Endodermal cell (in vitro differentiated cells): Measurements from ENCODE around the gene ZNF622. TPM values are rescaled to one million over a fixed set of nuclear protein-coding genes. Genes with fewer than 3 reads are reported as not detected.

Experiments
- DNase-seq: peaks from one replicate; pipeline ENCODE4 v3.0.0-alpha.2; 2017
- H3K27ac ChIP-seq: 2 replicates; pipeline ENCODE4 v1.5.1; 2013; ENCODE audit warnings: mild to moderate bottlenecking, low read depth, low read length, moderate library complexity
- H3K27me3 ChIP-seq: 2 replicates; pipeline ENCODE4 v1.6.1; 2013; ENCODE audit warnings: mild to moderate bottlenecking, low read length, moderate library complexity; ENCODE audit not compliant: insufficient read depth, control insufficient read depth, poor library complexity, severe bottlenecking
- H3K36me3 ChIP-seq: 2 replicates; pipeline ENCODE4 v1.7.0; 2013; ENCODE audit warnings: mild to moderate bottlenecking, low read length, moderate library complexity; ENCODE audit not compliant: control insufficient read depth, insufficient read depth
- H3K4me1 ChIP-seq: one replicate; pipeline ENCODE4 v1.7.0; 2013; ENCODE audit warnings: low read length; ENCODE audit not compliant: control insufficient read depth, insufficient read depth
- H3K4me3 ChIP-seq: 2 replicates; pipeline ENCODE4 v1.5.1; 2013; ENCODE audit warnings: mild to moderate bottlenecking, low read length, moderate library complexity
- H3K9ac ChIP-seq: 2 replicates; pipeline ENCODE4 v1.6.1; 2013; ENCODE audit warnings: mild to moderate bottlenecking, low read length, moderate library complexity; ENCODE audit not compliant: poor library complexity, severe bottlenecking; ENCODE audit errors: extremely low read depth
- H3K9me3 ChIP-seq: 2 replicates; pipeline ENCODE4 v1.6.1; 2013; ENCODE audit warnings: mild to moderate bottlenecking, low read length, moderate library complexity; ENCODE audit not compliant: control insufficient read depth
- H3K27ac Mint-ChIP-seq: 2 replicates; pipeline ENCODE4 v1.8.0; 2020; ENCODE audit warnings: mixed read lengths
- H3K27me3 Mint-ChIP-seq: 2 replicates; pipeline ENCODE4 v1.8.0; 2021; ENCODE audit warnings: mild to moderate bottlenecking, mixed read lengths; ENCODE audit not compliant: insufficient read depth
- H3K36me3 Mint-ChIP-seq: 2 replicates; pipeline ENCODE4 v1.8.0; 2020; ENCODE audit warnings: low read depth, mixed read lengths
- H3K4me1 Mint-ChIP-seq: 2 replicates; pipeline ENCODE4 v1.8.0; 2020; ENCODE audit warnings: mixed read lengths
- H3K4me3 Mint-ChIP-seq: 2 replicates; pipeline ENCODE4 v1.8.0; 2020; ENCODE audit warnings: mild to moderate bottlenecking, moderate library complexity, mixed read lengths
- H3K9me3 Mint-ChIP-seq: 2 replicates; pipeline ENCODE4 v1.8.0; 2020; ENCODE audit warnings: mild to moderate bottlenecking, mixed read lengths
- CTCF ChIP-seq: fragments of 200-600 bp; sonication (generic); conservative IDR thresholded peaks from 2 replicates; pipeline ENCODE4 v1.5.0; 2021; ENCODE audit warnings: antibody characterized with exemption, mild to moderate bottlenecking
- WGBS, 2 experiments: methylation state at CpG; one replicate each; pipeline versions ENCODE4 v1.1.5 to v1.1.7; 2013; ENCODE audit warnings: missing lambda C conversion rate in 2 of 2, mixed read lengths in 1 of 2; ENCODE audit not compliant: insufficient coverage in 1 of 2, insufficient read length in 1 of 2; 5-methylcytosine and 5-hydroxymethylcytosine counted together
- total RNA-seq, 2 donors: library from RNA; stranded (reverse); fragmentation: NEBNext Ultra II Directional in 1 of 2; extraction: Animal tissue kit (Norgen Biotek cat#: 25700) in 1 of 2; gene quantifications; 2 replicates in 1 of 2; 3 replicates in 1 of 2; pipeline ENCODE4 v1.2.1, GENCODE V29; 2021

The ZNF622 gene
- total RNA-seq, 2 donors from 2014 or later = 27.3 to 28.6 TPM

GRCh38 chr5:16430349-16431089 lies 35.1 kb downstream of the ZNF622 start:
- peak overlapping the region; percentile 72 for H3K27ac Mint-ChIP-seq
- no peak for DNase-seq
- H3K4me1 ChIP-seq = peaks cover 13% of the 10 kb centered on the region
- no peak overlapping the region for H3K4me3 ChIP-seq
- no peak overlapping the region for H3K27ac ChIP-seq
- no peak overlapping the region for H3K9ac ChIP-seq
- no peak overlapping the region for H3K4me3 Mint-ChIP-seq
- peaks cover 15% of the 10 kb centered on the region for H3K36me3 ChIP-seq
- no peaks in the 10 kb centered on the region for H3K9me3 Mint-ChIP-seq
- H3K27me3 ChIP-seq = no peaks in the 10 kb centered on the region
- H3K9me3 ChIP-seq = no peaks in the 10 kb centered on the region
- peaks cover 27% of the 10 kb centered on the region for H3K36me3 Mint-ChIP-seq
- no peaks in the 10 kb centered on the region for H3K27me3 Mint-ChIP-seq
- WGBS, 2 experiments = 82 to 95% methylated on average over 4 to 7 of the region's 7 CpGs
- no peak for TF ChIP-seq CTCF
- H3K4me1 Mint-ChIP-seq = peaks cover 38% of the 10 kb centered on the region

- WGBS, 2 experiments = 88 to 94% methylated on average over 2 to 4 of the region's 4 CpGs
- Histone ChIP-seq H3K9me3 (no peaks in the 10 kb centered on the region), H3K27ac (no peak overlapping the region), H3K27me3 (no peaks in the 10 kb centered on the region), H3K4me3 (no peak overlapping the region), H3K4me1 (peaks cover 14% of the 10 kb centered on the region), H3K36me3 (peaks cover 18% of the 10 kb centered on the region), H3K9ac (no peak overlapping the region)
- TF ChIP-seq CTCF = peak; percentile 69
- H3K4me1 Mint-ChIP-seq = peaks cover 55% of the 10 kb centered on the region
- no peaks in the 10 kb centered on the region for H3K9me3 Mint-ChIP-seq
- H3K36me3 Mint-ChIP-seq = peaks cover 41% of the 10 kb centered on the region
- no peak overlapping the region for H3K4me3 Mint-ChIP-seq
- no peaks in the 10 kb centered on the region for H3K27me3 Mint-ChIP-seq
- peak overlapping the region; percentile 23 for H3K27ac Mint-ChIP-seq
- DNase-seq = no peak
Measured at GRCh38 chr5:16428359-16428758, 37.2 kb downstream of the ZNF622 start.

GRCh38 chr5:16427587-16427986 lies 38.0 kb downstream of the ZNF622 start:
- 80 to 86% methylated on average over 11 of the region's 11 CpGs for WGBS, 2 experiments
- peaks cover 25% of the 10 kb centered on the region for H3K36me3 ChIP-seq
- no peaks in the 10 kb centered on the region for H3K9me3 Mint-ChIP-seq
- peak overlapping the region; percentile 23 for H3K27ac Mint-ChIP-seq
- H3K9ac ChIP-seq = no peak overlapping the region
- no peak overlapping the region for H3K4me3 ChIP-seq
- peaks cover 14% of the 10 kb centered on the region for H3K4me1 ChIP-seq
- DNase-seq = peak; percentile 52
- TF ChIP-seq CTCF = no peak
- no peaks in the 10 kb centered on the region for H3K9me3 ChIP-seq
- peaks cover 62% of the 10 kb centered on the region for H3K4me1 Mint-ChIP-seq
- H3K4me3 Mint-ChIP-seq = no peak overlapping the region
- H3K27me3 Mint-ChIP-seq = no peaks in the 10 kb centered on the region
- no peaks in the 10 kb centered on the region for H3K27me3 ChIP-seq
- no peak overlapping the region for H3K27ac ChIP-seq
- peaks cover 49% of the 10 kb centered on the region for H3K36me3 Mint-ChIP-seq
